H1 (cell line): ENCODE measurements around the gene TMC4. TPM values are rescaled to one million over a fixed set of nuclear protein-coding genes. Genes with fewer than 3 reads are reported as not detected.

Source experiments
- CBX5 ChIP-seq: fragments of 300-800, 300-1000 bp; sonication (generic); IDR thresholded peaks from 2 replicates; pipeline ENCODE4 v1.7.1; 2016; ENCODE audit warnings: antibody characterized with exemption, low read length, low read depth
- CHD7 ChIP-seq: fragments of 300-600 bp; sonication (generic); IDR thresholded peaks from 2 replicates; pipeline ENCODE4 v1.7.1; 2012; ENCODE audit warnings: low read length, moderate library complexity, mild to moderate bottlenecking, inconsistent platforms; ENCODE audit not compliant: insufficient replicate concordance
- FOSL1 ChIP-seq: IDR thresholded peaks from 2 replicates; pipeline ENCODE4 v1.6.1; 2011; ENCODE audit warnings: mild to moderate bottlenecking, low read depth, low read length, moderate library complexity; ENCODE audit not compliant: insufficient read depth
- NANOG ChIP-seq: IDR thresholded peaks from 2 replicates; pipeline ENCODE4 v1.6.1; 2011; ENCODE audit warnings: low read length, low read depth, mild to moderate bottlenecking, inconsistent platforms; ENCODE audit not compliant: insufficient read depth, poor library complexity, severe bottlenecking
- TAF7 ChIP-seq: optimal IDR thresholded peaks from 2 replicates; pipeline ENCODE3; 2011; ENCODE audit warnings: low read depth, mild to moderate bottlenecking, inconsistent platforms, low read length, moderate library complexity, borderline replicate concordance
- TEAD4 ChIP-seq: IDR thresholded peaks from 2 replicates; pipeline ENCODE4 v1.6.1; 2012; ENCODE audit warnings: low read depth, low read length, inconsistent platforms, mixed read lengths
- USF2 ChIP-seq: IDR thresholded peaks from 2 replicates; pipeline ENCODE4 v1.6.1; 2011; ENCODE audit warnings: low read length, improper control_type of control experiment
- polyA plus RNA-seq, 7 experiments: library from polyadenylated mRNA; depleted of rRNA in 3 of 7; stranded (reverse) in 5 of 7; unstranded in 2 of 7; fragments of >200 nt in 5 of 7; fragments of 200-250 nt in 2 of 7; gene quantifications; 1 replicate in 5 of 7; 2 replicates in 1 of 7; 4 replicates in 1 of 7; pipeline versions ENCODE4 v1.2.1 to v1.2.3, GENCODE V29; 2011 to 2013; ENCODE audit warnings: missing spikeins in 2 of 7, mixed read lengths in 2 of 7
- total RNA-seq: library from RNA; stranded (reverse); fragmentation: NEBNext Ultra II Directional; extraction: Animal tissue kit (Norgen Biotek cat#: 25700); gene quantifications from 2 replicates; pipeline ENCODE4 v1.2.1, GENCODE V29; 2021

Gene TMC4
- total and polyA plus RNA-seq, 2 of the 8 experiments (the other 6 are each of a cell fraction or from before 2014, with no cell fraction given), result 5.5 to 6.3 TPM

GRCh38 chr19:54136086-54136863 lies 36.7 kb downstream of the TMC4 start (continued):
- TF ChIP-seq CHD7 (no peak), FOSL1 (no peak), TEAD4 (no peak), TAF7 (no peak), CBX5 (no peak), USF2 (no peak), NANOG (no peak)
